ENCODE data around the gene AKR1C8.
"Not testable (repeated sequence)": the region's sequence is repeated elsewhere in the genome, so short reads cannot be mapped to it uniquely, and the experiment has no call there.

Gene AKR1C8

GRCh38 chr10:5165738-5166137 lies 19.2 kb downstream of the AKR1C8 start:
- no peak for DNase-seq

- DNase-seq, result no peak
These were observed 21.5 kb downstream of the AKR1C8 start for GRCh38 chr10:5163487-5163886.

GRCh38 chr10:5159126-5159525 lies 25.8 kb downstream of the AKR1C8 start:
- DNase-seq, result no peak

- no peak for DNase-seq
These were observed 27.4 kb downstream of the AKR1C8 start for GRCh38 chr10:5157501-5157900.

- DNase-seq, result no peak
These were observed 29.0 kb downstream of the AKR1C8 start for GRCh38 chr10:5155951-5156350.

GRCh38 chr10:5151076-5151475 lies 33.9 kb downstream of the AKR1C8 start:
- DNase-seq, result no peak

- DNase-seq, result no peak
These were observed 36.3 kb downstream of the AKR1C8 start for GRCh38 chr10:5148678-5149032.

GRCh38 chr10:5147981-5148677 lies 36.8 kb downstream of the AKR1C8 start:
- DNase-seq, result no peak

GRCh38 chr10:5147255-5147980 lies 37.5 kb downstream of the AKR1C8 start:
- DNase-seq, result no peak

- no peak for DNase-seq
These were observed 38.1 kb downstream of the AKR1C8 start for GRCh38 chr10:5146920-5147254.

GRCh38 chr10:5143137-5143536 lies 41.8 kb downstream of the AKR1C8 start:
- DNase-seq, result no peak

- DNase-seq, result no peak
These were observed 42.8 kb downstream of the AKR1C8 start for GRCh38 chr10:5142199-5142598.

- not testable (repeated sequence) for DNase-seq
These were observed 47.3 kb downstream of the AKR1C8 start for GRCh38 chr10:5137699-5138098.

- DNase-seq, result no peak
These were observed 48.4 kb downstream of the AKR1C8 start for GRCh38 chr10:5136468-5137087.

GRCh38 chr10:5135581-5135980 lies 49.4 kb downstream of the AKR1C8 start:
- DNase-seq, result no peak

GRCh38 chr10:5125315-5126044 lies 59.5 kb downstream of the AKR1C8 start:
- DNase-seq, result no peak

- DNase-seq, result no peak
These were observed 61.1 kb downstream of the AKR1C8 start for GRCh38 chr10:5123886-5124285.

- not testable (repeated sequence) for DNase-seq
These were observed 65.0 kb downstream of the AKR1C8 start for GRCh38 chr10:5119997-5120396.

- no peak for DNase-seq
These were observed 67.9 kb downstream of the AKR1C8 start for GRCh38 chr10:5117026-5117425.

GRCh38 chr10:5116621-5117020 lies 68.3 kb downstream of the AKR1C8 start:
- DNase-seq, result no peak

GRCh38 chr10:5109861-5110260 lies 75.1 kb downstream of the AKR1C8 start:
- not testable (repeated sequence) for DNase-seq

- no peak for DNase-seq
These were observed 76.1 kb downstream of the AKR1C8 start for GRCh38 chr10:5108658-5109416.
